Activated CD4-positive, alpha-beta memory T cell treated with anti-CD3 and anti-CD28 coated beads for 36 hours (primary cell): ENCODE measurements around the gene VPS16. TPM values are rescaled to one million over a fixed set of nuclear protein-coding genes. Genes with fewer than 3 reads are reported as not detected.
A peak's percentile ranks its signal among the peaks of the same experiment; 100 is the strongest.
"Not testable (repeated sequence)": the region's sequence is repeated elsewhere in the genome, so short reads cannot be mapped to it uniquely, and the experiment has no call there.

Experiments used
- CTCF ChIA-PET: fragments of 350-600 bp; sonication (Branson Sonifier 250); formaldehyde crosslinking; loops from one replicate; lab custom pipeline; 2021; ENCODE audit warnings: antibody characterized with exemption, inconsistent platforms; lab: Charles Lee
- POLR2A ChIA-PET: fragments of 350-600 bp; sonication (Branson Sonifier 250); formaldehyde crosslinking; loops from one replicate; lab custom pipeline; 2021; ENCODE audit warnings: antibody characterized with exemption; lab: Charles Lee
- DNase-seq: peaks from one replicate; pipeline ENCODE4 v3.0.0-alpha.2; 2020
- H3K27ac Mint-ChIP-seq: one replicate; pipeline ENCODE4 v1.8.0; 2021; ENCODE audit warnings: mixed read lengths
- H3K27me3 Mint-ChIP-seq: one replicate; pipeline ENCODE4 v1.8.0; 2021; ENCODE audit warnings: mixed read lengths
- H3K36me3 Mint-ChIP-seq: one replicate; pipeline ENCODE4 v1.8.0; 2021; ENCODE audit warnings: mixed read lengths
- H3K4me1 Mint-ChIP-seq: one replicate; pipeline ENCODE4 v1.8.0; 2021; ENCODE audit warnings: low read depth, mixed read lengths
- H3K4me3 Mint-ChIP-seq: one replicate; pipeline ENCODE4 v1.8.0; 2021; ENCODE audit warnings: mild to moderate bottlenecking, mixed read lengths
- H3K9me3 Mint-ChIP-seq: one replicate; pipeline ENCODE4 v1.8.0; 2021; ENCODE audit warnings: mixed read lengths
- intact Hi-C: fragments of 100-400 bp; cut with micrococcal nuclease; formaldehyde crosslinking; loops from one replicate; pipeline ENCODE4 v1.15.1; 2023
- total RNA-seq, 2 experiments: library from RNA; stranded (reverse); gene quantifications; one replicate each; pipeline ENCODE4 v1.2.3, GENCODE V29; 2021

Gene VPS16
- total RNA-seq, 2 experiments from 2014 or later: 51.2 to 53.0 TPM

DNA sequence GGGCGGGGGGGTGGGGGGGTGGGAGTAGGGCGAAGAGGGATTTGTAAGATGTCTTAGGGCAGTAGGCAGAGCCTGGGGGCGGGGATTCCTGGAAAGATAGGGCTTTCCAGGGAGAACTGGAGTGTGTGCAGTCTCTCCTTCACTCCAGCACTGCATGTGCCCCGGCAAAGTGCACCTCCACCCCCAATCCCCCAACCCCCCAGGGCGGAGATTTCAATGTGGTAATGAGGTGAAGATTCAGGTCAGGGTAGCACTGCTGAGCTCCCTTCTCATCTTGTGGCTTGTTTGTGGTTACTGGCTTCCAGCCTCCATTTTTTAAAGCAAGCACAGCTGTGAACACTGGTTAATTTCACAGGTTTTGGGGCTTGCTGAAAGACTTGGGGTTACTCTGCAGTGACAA lies 18.5 kb upstream of the VPS16 start:
- Mint-ChIP-seq H3K4me3 (no peak overlapping the region), H3K27ac (no peak overlapping the region), H3K9me3 (no peaks in the 10 kb centered on the region), H3K27me3 (peaks cover 19% of the 10 kb centered on the region), H3K4me1 (peaks cover 23% of the 10 kb centered on the region), H3K36me3 (no peaks in the 10 kb centered on the region)
- ChIA-PET POLR2A (no interaction called here), CTCF (interaction anchor here (0.7 to 1.5 kb wide), 3 partner anchors 69 to 395 kb away, joined by 3 to 4 read pairs (median 3); no protein-coding TSS in a partner anchor)
- DNase-seq: peak; percentile 53
- intact Hi-C loops: no loop called here

DNA sequence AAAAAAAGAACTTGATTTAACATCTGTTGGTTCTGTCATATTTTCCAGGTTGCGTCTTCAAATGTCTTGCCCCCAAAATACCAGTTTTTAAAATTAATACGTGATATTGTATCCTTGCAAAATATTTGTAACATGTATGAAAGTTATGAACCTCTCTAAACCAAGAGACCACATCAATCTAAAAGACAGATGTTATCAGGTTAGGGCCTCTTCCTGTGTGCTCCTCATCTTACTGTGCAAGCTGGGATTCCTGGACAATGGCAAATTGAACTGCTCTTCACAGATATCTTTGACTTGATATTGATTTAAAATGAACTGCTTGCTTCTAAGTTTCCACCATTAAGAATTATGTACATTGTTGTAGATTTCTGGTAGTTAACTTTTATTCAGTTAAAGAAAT lies 14.8 kb upstream of the VPS16 start:
- peaks cover 8% of the 10 kb centered on the region for H3K27me3 Mint-ChIP-seq
- H3K4me3 Mint-ChIP-seq: no peak overlapping the region
- intact Hi-C loops: no loop called here
- CTCF ChIA-PET: interaction anchor here (0.6 kb wide), 1 partner anchor 229 kb away, joined by 4 read pairs; no protein-coding TSS in a partner anchor
- H3K9me3 Mint-ChIP-seq: no peaks in the 10 kb centered on the region
- POLR2A ChIA-PET: no interaction called here
- H3K27ac Mint-ChIP-seq: no peak overlapping the region
- peaks cover 20% of the 10 kb centered on the region for H3K4me1 Mint-ChIP-seq
- H3K36me3 Mint-ChIP-seq: no peaks in the 10 kb centered on the region
- DNase-seq: no peak

DNA sequence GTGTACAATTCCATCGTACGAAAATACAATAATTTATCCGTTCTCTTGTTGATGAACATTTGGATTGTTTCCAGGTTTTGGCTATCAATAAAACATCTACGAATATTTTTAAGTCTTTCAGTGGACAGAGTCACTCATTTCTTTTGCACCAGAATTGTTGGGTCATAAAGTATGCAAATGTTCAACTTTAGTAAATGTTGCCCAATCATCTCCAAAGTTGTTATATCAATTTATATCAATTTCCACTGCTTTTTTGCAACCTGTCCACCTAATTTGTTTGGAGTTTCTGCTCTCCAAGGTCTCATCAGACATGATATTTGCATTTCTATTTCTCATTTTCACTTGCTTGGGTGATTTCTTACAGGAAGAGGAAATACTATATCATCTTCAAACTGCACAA lies 13.9 kb upstream of the VPS16 start:
- Mint-ChIP-seq H3K36me3 (no peaks in the 10 kb centered on the region), H3K4me3 (no peak overlapping the region), H3K27me3 (peaks cover 5% of the 10 kb centered on the region), H3K9me3 (no peaks in the 10 kb centered on the region), H3K4me1 (peaks cover 18% of the 10 kb centered on the region), H3K27ac (no peak overlapping the region)
- ChIA-PET POLR2A (no interaction called here), CTCF (no interaction called here)
- intact Hi-C loops: no loop called here
- DNase-seq: no peak

DNA sequence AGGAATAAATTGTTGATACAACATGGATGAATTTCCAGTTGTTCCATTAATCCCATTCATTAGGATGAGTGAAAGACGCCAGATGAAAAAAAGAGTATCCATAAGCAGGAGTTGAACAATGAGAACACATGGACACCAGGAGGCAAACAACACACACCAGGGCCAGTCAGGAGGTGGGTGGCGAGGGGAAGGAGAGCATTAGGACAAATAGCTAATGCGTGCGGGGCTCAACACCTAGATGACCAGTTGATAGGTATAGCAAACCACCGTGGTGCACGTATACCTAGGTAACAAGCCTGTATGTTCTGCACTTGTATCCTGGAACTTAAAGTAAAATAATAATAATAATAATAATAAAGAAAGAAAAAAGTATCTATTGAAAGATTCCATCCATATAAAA lies 11.2 kb upstream of the VPS16 start:
- intact Hi-C loops: no loop called here
- no peaks in the 10 kb centered on the region for H3K9me3 Mint-ChIP-seq
- no peak overlapping the region for H3K27ac Mint-ChIP-seq
- no peak for DNase-seq
- ChIA-PET POLR2A (no interaction called here), CTCF (interaction anchor here (1.1 kb wide), 1 partner anchor 13 kb away, joined by 3 read pairs; the partner anchor contains the start of gene TMEM239)
- H3K4me3 Mint-ChIP-seq: no peak overlapping the region
- peaks cover 18% of the 10 kb centered on the region for H3K4me1 Mint-ChIP-seq
- H3K36me3 Mint-ChIP-seq: peaks cover 1% of the 10 kb centered on the region
- H3K27me3 Mint-ChIP-seq: peaks cover 3% of the 10 kb centered on the region

DNA sequence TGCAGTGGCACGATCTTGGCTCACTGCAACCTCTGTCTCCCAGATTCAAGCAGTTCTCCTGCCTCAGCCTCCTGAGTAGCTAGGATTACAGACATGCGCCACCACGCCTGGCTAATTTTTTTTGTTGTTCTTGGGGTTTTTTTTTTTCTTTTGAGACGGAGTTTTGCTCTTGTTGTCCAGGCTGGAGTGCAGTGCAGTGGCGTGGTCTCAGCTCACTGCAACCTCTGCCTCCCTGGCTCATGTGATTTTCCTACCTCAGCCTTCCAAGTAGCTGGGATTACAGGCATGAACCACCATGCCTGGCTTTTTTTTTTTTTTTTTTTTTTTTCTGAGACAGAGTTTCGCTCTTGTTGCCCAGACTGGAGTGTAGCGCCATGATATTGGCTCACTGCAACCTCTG lies 9.3 kb upstream of the VPS16 start:
- H3K9me3 Mint-ChIP-seq, H3K27ac Mint-ChIP-seq, DNase-seq, intact Hi-C loops, H3K27me3 Mint-ChIP-seq, CTCF ChIA-PET, H3K4me3 Mint-ChIP-seq: not testable (repeated sequence)
- H3K4me1 Mint-ChIP-seq: peaks cover 11% of the 10 kb centered on the region
- POLR2A ChIA-PET: interaction anchor here (0.6 kb wide), 1 partner anchor 169 kb away, joined by 3 read pairs; no protein-coding TSS in a partner anchor
- H3K36me3 Mint-ChIP-seq: peaks cover 12% of the 10 kb centered on the region

DNA sequence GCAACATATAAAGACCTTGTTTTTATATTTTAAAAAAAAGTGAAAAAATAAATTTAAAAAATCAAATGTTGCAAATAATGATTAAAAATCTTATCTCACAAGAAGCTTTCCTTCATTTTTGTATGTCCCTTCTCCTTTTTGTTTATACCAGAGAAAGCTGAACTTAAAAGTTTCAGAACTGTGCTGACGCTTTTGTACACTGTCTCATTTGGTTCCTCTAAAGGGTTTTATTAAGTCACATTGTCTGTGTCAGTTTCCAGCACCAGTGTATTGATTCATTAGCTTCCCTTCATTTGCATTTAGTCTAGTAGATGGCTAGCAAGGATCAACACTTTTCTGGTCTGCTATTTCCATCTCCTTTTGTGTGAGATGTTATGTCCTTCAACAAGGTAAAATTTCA lies 6.8 kb upstream of the VPS16 start:
- intact Hi-C loops: no loop called here
- Mint-ChIP-seq H3K9me3 (no peaks in the 10 kb centered on the region), H3K27ac (no peak overlapping the region), H3K36me3 (peaks cover 12% of the 10 kb centered on the region), H3K4me1 (peaks cover 8% of the 10 kb centered on the region), H3K4me3 (no peak overlapping the region), H3K27me3 (no peaks in the 10 kb centered on the region)
- no peak for DNase-seq
- CTCF ChIA-PET: interaction anchor here (1.2 to 2.0 kb wide), 2 partner anchors 18 to 82 kb away, joined by 3 to 5 read pairs; no protein-coding TSS in a partner anchor
- POLR2A ChIA-PET: no interaction called here

- intact Hi-C loops: no loop called here
- Mint-ChIP-seq H3K4me1 (peaks cover 14% of the 10 kb centered on the region), H3K4me3 (no peak overlapping the region), H3K27me3 (no peaks in the 10 kb centered on the region), H3K9me3 (no peaks in the 10 kb centered on the region), H3K27ac (no peak overlapping the region), H3K36me3 (peaks cover 12% of the 10 kb centered on the region)
- POLR2A ChIA-PET: no interaction called here
- CTCF ChIA-PET: interaction anchor here (1.2 to 2.0 kb wide), 2 partner anchors 17 to 83 kb away, joined by 3 to 5 read pairs; no protein-coding TSS in a partner anchor
- no peak for DNase-seq
Observed at GRCh38 chr20:2834401-2835110, 6.0 kb upstream of the VPS16 start.

DNA sequence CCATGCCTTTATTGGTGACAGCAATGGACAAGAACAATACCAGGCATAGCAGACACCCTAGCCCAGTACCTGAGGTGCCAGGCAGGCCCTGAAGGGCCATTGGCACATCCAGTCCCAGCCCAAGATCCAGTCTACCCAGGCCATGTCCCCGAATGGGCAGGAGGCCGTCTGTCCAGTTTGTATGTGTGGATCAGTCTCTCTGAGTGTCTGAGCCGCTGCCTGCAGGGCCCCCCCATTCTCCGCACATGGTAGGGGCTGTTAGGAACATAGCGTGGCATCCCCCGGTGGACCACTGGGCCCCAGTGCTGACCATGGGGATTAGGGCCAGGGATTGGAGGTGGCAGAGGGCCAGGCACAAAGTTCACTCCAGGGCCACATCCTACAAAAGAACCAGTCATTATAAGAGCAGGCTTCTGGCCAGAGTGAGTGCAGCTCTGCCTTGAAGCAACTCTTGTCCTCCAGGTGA lies 5.2 kb upstream of the VPS16 start:
- POLR2A ChIA-PET: no interaction called here
- no peak for DNase-seq
- no peak overlapping the region for H3K4me3 Mint-ChIP-seq
- H3K27ac Mint-ChIP-seq: no peak overlapping the region
- no peaks in the 10 kb centered on the region for H3K9me3 Mint-ChIP-seq
- H3K4me1 Mint-ChIP-seq: peaks cover 16% of the 10 kb centered on the region
- intact Hi-C loops: no loop called here
- CTCF ChIA-PET: no interaction called here
- no peaks in the 10 kb centered on the region for H3K27me3 Mint-ChIP-seq
- peaks cover 12% of the 10 kb centered on the region for H3K36me3 Mint-ChIP-seq

- ChIA-PET CTCF (no interaction called here), POLR2A (interaction anchor here (0.6 kb wide), 1 partner anchor 13 kb away, joined by 5 read pairs; no protein-coding TSS in a partner anchor)
- no peaks in the 10 kb centered on the region for H3K27me3 Mint-ChIP-seq
- H3K27ac Mint-ChIP-seq: no peak overlapping the region
- H3K9me3 Mint-ChIP-seq: no peaks in the 10 kb centered on the region
- H3K4me3 Mint-ChIP-seq: no peak overlapping the region
- intact Hi-C loops: no loop called here
- DNase-seq: no peak
- peaks cover 16% of the 10 kb centered on the region for H3K4me1 Mint-ChIP-seq
- peaks cover 12% of the 10 kb centered on the region for H3K36me3 Mint-ChIP-seq
Observed at GRCh38 chr20:2836035-2836434, 4.5 kb upstream of the VPS16 start.

DNA sequence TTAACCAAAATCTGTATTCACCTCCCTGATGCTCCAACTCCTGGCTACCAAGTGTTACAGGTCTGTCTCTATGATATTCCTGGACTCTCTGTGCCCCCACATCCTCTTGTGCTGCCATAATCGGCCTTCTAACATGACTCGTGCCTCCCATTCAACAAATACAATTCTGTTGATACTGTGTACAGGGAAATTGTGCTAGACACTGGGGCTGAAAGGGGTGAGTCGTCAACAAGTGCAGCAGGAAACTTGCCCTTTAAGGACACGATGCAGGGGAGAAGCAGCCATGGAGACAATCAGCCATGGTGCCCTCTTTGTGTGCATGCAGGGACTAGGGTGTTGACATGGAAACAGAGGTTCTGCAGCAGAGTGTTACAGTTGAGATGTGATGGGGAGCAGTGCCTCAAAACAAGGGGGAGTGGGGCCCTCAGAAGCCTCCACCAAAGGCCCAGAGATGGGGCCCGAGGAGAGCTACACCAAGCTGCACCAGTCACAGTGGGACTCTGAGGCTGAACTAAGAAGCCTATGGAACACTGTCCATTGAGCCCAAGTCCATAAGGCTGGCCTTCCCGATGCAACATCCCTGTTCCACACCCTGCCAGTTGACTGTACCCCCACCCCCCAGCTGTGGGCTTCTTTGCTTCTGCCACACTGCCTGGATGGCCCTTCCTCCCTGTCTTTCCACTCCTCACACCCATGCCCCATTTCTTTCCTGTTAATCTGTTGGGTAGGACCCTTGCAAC lies 3.2 kb upstream of the VPS16 start:
- ChIA-PET CTCF (no interaction called here), POLR2A (interaction anchor here (0.5 kb wide), 1 partner anchor 38 kb away, joined by 3 read pairs; no protein-coding TSS in a partner anchor)
- Mint-ChIP-seq H3K27me3 (no peaks in the 10 kb centered on the region), H3K4me3 (no peak overlapping the region), H3K9me3 (no peaks in the 10 kb centered on the region), H3K27ac (no peak overlapping the region), H3K36me3 (peaks cover 12% of the 10 kb centered on the region), H3K4me1 (peaks cover 17% of the 10 kb centered on the region)
- DNase-seq: no peak
- intact Hi-C loops: no loop called here

- H3K4me3 Mint-ChIP-seq: no peak overlapping the region
- H3K4me1 Mint-ChIP-seq: peaks cover 17% of the 10 kb centered on the region
- POLR2A ChIA-PET: interaction anchor here (0.5 kb wide), 1 partner anchor 39 kb away, joined by 3 read pairs; no protein-coding TSS in a partner anchor
- CTCF ChIA-PET: interaction anchor here (0.6 kb wide), 1 partner anchor 165 kb away, joined by 3 read pairs; no protein-coding TSS in a partner anchor
- DNase-seq: no peak
- no peaks in the 10 kb centered on the region for H3K27me3 Mint-ChIP-seq
- no peaks in the 10 kb centered on the region for H3K9me3 Mint-ChIP-seq
- H3K27ac Mint-ChIP-seq: no peak overlapping the region
- intact Hi-C loops: no loop called here
- peaks cover 12% of the 10 kb centered on the region for H3K36me3 Mint-ChIP-seq
Observed at GRCh38 chr20:2838170-2838797, 2.3 kb upstream of the VPS16 start.
